H9 (cell line): ENCODE results near the gene SSPN. TPM values are rescaled to one million over a fixed set of nuclear protein-coding genes. Genes with fewer than 3 reads are reported as not detected.

ENCODE experiments used
- DNase-seq: peaks from one replicate; pipeline ENCODE4 v3.0.0-alpha.2; 2017
- H2AFZ ChIP-seq: one replicate; pipeline ENCODE4 v1.6.1; 2013; ENCODE audit warnings: mild to moderate bottlenecking, low read length, control low read depth, moderate library complexity
- H2AK5ac ChIP-seq: 2 replicates; pipeline ENCODE4 v1.6.1; 2013; ENCODE audit warnings: low read length, control low read depth, mixed read lengths; ENCODE audit not compliant: insufficient read length
- H2BK120ac ChIP-seq: one replicate; pipeline ENCODE4 v1.6.1; 2013; ENCODE audit warnings: low read depth, mild to moderate bottlenecking, low read length, control low read depth, inconsistent platforms; ENCODE audit not compliant: poor library complexity, severe bottlenecking
- H2BK12ac ChIP-seq: 2 replicates; pipeline ENCODE4 v1.6.1; 2013; ENCODE audit warnings: low read length, control low read depth, mixed read lengths, low read depth; ENCODE audit not compliant: insufficient read length
- H2BK15ac ChIP-seq: 2 replicates; pipeline ENCODE4 v1.6.1; 2013; ENCODE audit warnings: low read depth, low read length, control low read depth
- H2BK20ac ChIP-seq: one replicate; pipeline ENCODE4 v1.6.1; 2013; ENCODE audit warnings: low read depth, mild to moderate bottlenecking, low read length, control low read depth, inconsistent platforms; ENCODE audit not compliant: poor library complexity, severe bottlenecking
- H2BK5ac ChIP-seq: 2 replicates; pipeline ENCODE4 v1.6.1; 2013; ENCODE audit warnings: low read length, control low read depth, mixed read lengths; ENCODE audit not compliant: insufficient read length
- H3K14ac ChIP-seq: 2 replicates; pipeline ENCODE4 v1.6.1; 2013; ENCODE audit warnings: low read length, control low read depth; ENCODE audit not compliant: insufficient read depth
- H3K18ac ChIP-seq: 2 replicates; pipeline ENCODE4 v1.6.1; 2013; ENCODE audit warnings: low read depth, mild to moderate bottlenecking, mixed read lengths, low read length, control low read depth; ENCODE audit not compliant: insufficient read length
- H3K23ac ChIP-seq: 2 replicates; pipeline ENCODE4 v1.6.1; 2013; ENCODE audit warnings: low read length, control low read depth, mixed read lengths, low read depth; ENCODE audit not compliant: insufficient read length
- H3K23me2 ChIP-seq: 2 replicates; pipeline ENCODE4 v1.6.1; 2013; ENCODE audit warnings: low read depth, mild to moderate bottlenecking, mixed read lengths, low read length, control low read depth; ENCODE audit not compliant: insufficient read length, poor library complexity, severe bottlenecking
- H3K27ac ChIP-seq: 2 replicates; pipeline ENCODE4 v1.5.1; 2013; ENCODE audit warnings: low read length, control low read depth, mixed read lengths, low read depth; ENCODE audit not compliant: insufficient read length
- H3K27me3 ChIP-seq: 2 replicates; pipeline ENCODE4 v1.6.1; 2013; ENCODE audit warnings: low read length, control low read depth, inconsistent platforms; ENCODE audit not compliant: insufficient read depth
- H3K4ac ChIP-seq: 2 replicates; pipeline ENCODE4 v1.6.1; 2013; ENCODE audit warnings: low read depth, mild to moderate bottlenecking, control low read depth, inconsistent platforms, low read length, moderate library complexity
- H3K4me1 ChIP-seq: 2 replicates; pipeline ENCODE4 v1.6.1; 2013; ENCODE audit warnings: low read length, control low read depth, inconsistent platforms; ENCODE audit not compliant: insufficient read depth
- H3K4me2 ChIP-seq: 2 replicates; pipeline ENCODE4 v1.6.1; 2013; ENCODE audit warnings: low read length, control low read depth, mixed read lengths; ENCODE audit not compliant: insufficient read length, insufficient read depth
- H3K56ac ChIP-seq: 2 replicates; pipeline ENCODE4 v1.6.1; 2013; ENCODE audit warnings: low read depth, mild to moderate bottlenecking, mixed read lengths, low read length, control low read depth; ENCODE audit not compliant: insufficient read length
- H3K79me1 ChIP-seq: 2 replicates; pipeline ENCODE4 v1.6.1; 2013; ENCODE audit warnings: low read depth, mild to moderate bottlenecking, moderate library complexity, low read length, control low read depth, inconsistent platforms; ENCODE audit not compliant: insufficient read depth, poor library complexity, severe bottlenecking
- H3K79me2 ChIP-seq: 2 replicates; pipeline ENCODE4 v1.6.1; 2013; ENCODE audit warnings: low read length, control low read depth, inconsistent platforms; ENCODE audit not compliant: insufficient read depth
- H3K9ac ChIP-seq: 2 replicates; pipeline ENCODE4 v1.6.1; 2013; ENCODE audit warnings: low read length, control low read depth, mixed read lengths; ENCODE audit not compliant: insufficient read length; ENCODE audit errors: extremely low read depth
- H3K9me3 ChIP-seq: one replicate; pipeline ENCODE4 v1.6.1; 2013; ENCODE audit warnings: low read depth, low read length, inconsistent platforms; ENCODE audit not compliant: control insufficient read depth
- H3T11ph ChIP-seq: one replicate; pipeline ENCODE4 v1.6.1; 2013; ENCODE audit warnings: mild to moderate bottlenecking, low read length, control low read depth, inconsistent platforms
- H4K20me1 ChIP-seq: one replicate; pipeline ENCODE4 v1.6.1; 2013; ENCODE audit not compliant: control insufficient read depth, insufficient read length, insufficient read depth
- H4K5ac ChIP-seq: 2 replicates; pipeline ENCODE4 v1.6.1; 2013; ENCODE audit warnings: low read depth, mild to moderate bottlenecking, mixed read lengths, low read length, control low read depth; ENCODE audit not compliant: insufficient read length
- H4K8ac ChIP-seq: replicated peaks from 2 replicates; pipeline ENCODE4 v1.6.1; 2013; ENCODE audit warnings: low read length, control low read depth, mixed read lengths, low read depth; ENCODE audit not compliant: insufficient read length
- H4K91ac ChIP-seq: 2 replicates; pipeline ENCODE4 v1.6.1; 2013; ENCODE audit warnings: low read depth, mild to moderate bottlenecking, moderate library complexity, mixed read lengths, low read length, control low read depth; ENCODE audit not compliant: insufficient read length
- H3K27ac Mint-ChIP-seq, 3 experiments: 2 replicates in 2 of 3; 3 replicates in 1 of 3; pipeline ENCODE4 v1.8.0; 2020 to 2021; ENCODE audit warnings: mixed read lengths in 3 of 3, mild to moderate bottlenecking in 1 of 3, moderate library complexity in 1 of 3
- H3K27me3 Mint-ChIP-seq: 2 replicates; pipeline ENCODE4 v1.8.0; 2021; ENCODE audit warnings: low read depth, mild to moderate bottlenecking, moderate library complexity, mixed read lengths
- H3K36me3 Mint-ChIP-seq, 3 experiments: 2 replicates in 2 of 3; 3 replicates in 1 of 3; pipeline ENCODE4 v1.8.0; 2020 to 2021; ENCODE audit warnings: low read depth in 3 of 3, mixed read lengths in 3 of 3; ENCODE audit not compliant: insufficient read depth in 1 of 3
- H3K4me1 Mint-ChIP-seq, 2 experiments: 2 replicates each; pipeline ENCODE4 v1.8.0; 2020; ENCODE audit warnings: mixed read lengths in 2 of 2
- H3K4me3 Mint-ChIP-seq, 2 experiments: 2 replicates in 1 of 2; 3 replicates in 1 of 2; pipeline ENCODE4 v1.8.0; 2020 to 2021; ENCODE audit warnings: mild to moderate bottlenecking in 2 of 2, mixed read lengths in 2 of 2, moderate library complexity in 1 of 2
- H3K9me3 Mint-ChIP-seq, 2 experiments: 2 replicates in 1 of 2; 3 replicates in 1 of 2; pipeline ENCODE4 v1.8.0; 2020; ENCODE audit warnings: mild to moderate bottlenecking in 2 of 2, mixed read lengths in 2 of 2, moderate library complexity in 1 of 2
- CTCF ChIP-seq: fragments of 200-600 bp; sonication (generic); conservative IDR thresholded peaks from 3 replicates; pipeline ENCODE4 v1.8.0; 2021; ENCODE audit warnings: antibody characterized with exemption, mild to moderate bottlenecking
- WGBS: extraction: QIAGEN DNeasy Blood & Tissue Kit; methylation state at CpG from one replicate; pipeline ENCODE4 v1.1.7; 2013; ENCODE audit warnings: missing lambda C conversion rate, low lambda C conversion rate, mixed read lengths; ENCODE audit not compliant: insufficient read length; ENCODE audit errors: extremely low coverage; 5-methylcytosine and 5-hydroxymethylcytosine counted together
- total RNA-seq: library from RNA; stranded (reverse); gene quantifications from 2 replicates; pipeline ENCODE4 v1.2.1, GENCODE V29; 2021

The SSPN gene
- total RNA-seq, 1 experiment from 2014 or later: 0.81 TPM

- H3K18ac ChIP-seq: no peak overlapping the region
- H3T11ph ChIP-seq: no peak overlapping the region
- no peak for DNase-seq
- H2BK120ac ChIP-seq: no peak overlapping the region
- no peak overlapping the region for H3K27ac ChIP-seq
- no peaks in the 10 kb centered on the region for H3K23me2 ChIP-seq
- Mint-ChIP-seq H3K9me3 (no peaks in the 10 kb centered on the region), H3K27ac (no peak overlapping the region), H3K27me3 (peaks cover 4% of the 10 kb centered on the region), H3K4me1 (peaks cover 12 to 17% of the 10 kb centered on the region in 2 experiments), H3K36me3 (no peaks in the 10 kb centered on the region), H3K4me3 (no peak overlapping the region)
- no peaks in the 10 kb centered on the region for H3K27me3 ChIP-seq
- H3K4ac ChIP-seq: no peak overlapping the region
- H3K4me2 ChIP-seq: no peak overlapping the region
- TF ChIP-seq CTCF: no peak
- H4K20me1 ChIP-seq: no peaks in the 10 kb centered on the region
- H4K8ac ChIP-seq: no peak overlapping the region
- H4K91ac ChIP-seq: no peak overlapping the region
- WGBS: no CpG with 5 or more reads among the region's 2 CpGs
- H2BK15ac ChIP-seq: no peak overlapping the region
- H3K4me1 ChIP-seq: no peaks in the 10 kb centered on the region
- no peak overlapping the region for H2BK20ac ChIP-seq
- H3K56ac ChIP-seq: no peak overlapping the region
- H2BK12ac ChIP-seq: no peak overlapping the region
- H3K79me1 ChIP-seq: no peaks in the 10 kb centered on the region
- H3K14ac ChIP-seq: no peak overlapping the region
- no peak overlapping the region for H2AK5ac ChIP-seq
- H4K5ac ChIP-seq: no peak overlapping the region
- no peak overlapping the region for H2AFZ ChIP-seq
- no peak overlapping the region for H2BK5ac ChIP-seq
- H3K9me3 ChIP-seq: no peaks in the 10 kb centered on the region
- no peak overlapping the region for H3K23ac ChIP-seq
- H3K9ac ChIP-seq: no peak overlapping the region
- no peaks in the 10 kb centered on the region for H3K79me2 ChIP-seq
Measured at GRCh38 chr12:26271024-26271423, 75.7 kb downstream of the SSPN start.
